ENCODE measurements around the gene SUGCT. TPM values are rescaled to one million over a fixed set of nuclear protein-coding genes. Genes with fewer than 3 reads are reported as not detected.
"Not testable (repeated sequence)": the region's sequence is repeated elsewhere in the genome, so short reads cannot be mapped to it uniquely, and the experiment has no call there.

The SUGCT gene
- total RNA-seq, 1 donor from 2014 or later: 9.9 TPM

- DNase-seq: not testable (repeated sequence)
Observed at GRCh38 chr7:40139891-40140290, 5.1 kb downstream of the SUGCT start.

- not testable (repeated sequence) for DNase-seq
Observed at GRCh38 chr7:40141916-40142315, 7.1 kb downstream of the SUGCT start.

- DNase-seq: not testable (repeated sequence)
Observed at GRCh38 chr7:40145596-40146130, 10.9 kb downstream of the SUGCT start.

GRCh38 chr7:40147371-40148246 is 12.8 kb downstream of the SUGCT start:
- DNase-seq: no peak

GRCh38 chr7:40148247-40148580 is 13.4 kb downstream of the SUGCT start:
- DNase-seq: not testable (repeated sequence)

GRCh38 chr7:40148671-40149070 is 13.9 kb downstream of the SUGCT start:
- DNase-seq: no peak

- no peak for DNase-seq
Observed at GRCh38 chr7:40151504-40151903, 16.7 kb downstream of the SUGCT start.

- DNase-seq: no peak
Observed at GRCh38 chr7:40156988-40157387, 22.2 kb downstream of the SUGCT start.

GRCh38 chr7:40162516-40162915 is 27.7 kb downstream of the SUGCT start:
- no peak for DNase-seq

GRCh38 chr7:40165216-40165615 is 30.4 kb downstream of the SUGCT start:
- DNase-seq: no peak

- no peak for DNase-seq
Observed at GRCh38 chr7:40167291-40167690, 32.5 kb downstream of the SUGCT start.

GRCh38 chr7:40168266-40168665 is 33.5 kb downstream of the SUGCT start:
- DNase-seq: not testable (repeated sequence)

GRCh38 chr7:40173121-40173520 is 38.3 kb downstream of the SUGCT start:
- not testable (repeated sequence) for DNase-seq

GRCh38 chr7:40175256-40175655 is 40.5 kb downstream of the SUGCT start:
- not testable (repeated sequence) for DNase-seq

- DNase-seq: no peak
Observed at GRCh38 chr7:40175725-40176510, 41.1 kb downstream of the SUGCT start.

- DNase-seq: no peak
Observed at GRCh38 chr7:40177071-40177470, 42.3 kb downstream of the SUGCT start.

- no peak for DNase-seq
Observed at GRCh38 chr7:40182452-40182851, 47.6 kb downstream of the SUGCT start.

- no peak for DNase-seq
Observed at GRCh38 chr7:40186586-40186985, 51.8 kb downstream of the SUGCT start.

- DNase-seq: peak; percentile 8
Observed at GRCh38 chr7:40192036-40192435, 57.2 kb downstream of the SUGCT start.

- DNase-seq: peak; percentile 6
Observed at GRCh38 chr7:40194745-40195144, 59.9 kb downstream of the SUGCT start.

GRCh38 chr7:40197527-40197926 is 62.7 kb downstream of the SUGCT start:
- DNase-seq: no peak

GRCh38 chr7:40199076-40199802 is 64.4 kb downstream of the SUGCT start:
- no peak for DNase-seq
